Stimulated activated naive CD4-positive, alpha-beta T cell (primary cell): ENCODE measurements around the gene VDAC2.
"Not testable (repeated sequence)": the region's sequence is repeated elsewhere in the genome, so short reads cannot be mapped to it uniquely, and the experiment has no call there.

Source experiments
- DNase-seq, 6 experiments: peaks; one replicate each; lab custom pipeline; 2025; lab: John Stamatoyannopoulos, UW

Gene VDAC2

GRCh38 chr10:75199949-75200348, 10.6 kb upstream of the VDAC2 start:
- not testable (repeated sequence) for DNase-seq

GRCh38 chr10:75201793-75202307, 8.7 kb upstream of the VDAC2 start:
- no peak for DNase-seq

GRCh38 chr10:75202321-75203045, 8.1 kb upstream of the VDAC2 start:
- no peak for DNase-seq

GRCh38 chr10:75203046-75203620, 7.5 kb upstream of the VDAC2 start:
- not testable (repeated sequence) for DNase-seq

GRCh38 chr10:75203724-75204123, 6.9 kb upstream of the VDAC2 start:
- no peak for DNase-seq

- DNase-seq = no peak
Observed at GRCh38 chr10:75205908-75206307, 4.7 kb upstream of the VDAC2 start.

- not testable (repeated sequence) for DNase-seq
Observed at GRCh38 chr10:75206638-75207037, 4.0 kb upstream of the VDAC2 start.

- DNase-seq = no peak
Observed at GRCh38 chr10:75207079-75207856, 3.3 kb upstream of the VDAC2 start.

- DNase-seq = no peak
Observed at GRCh38 chr10:75207857-75208144, 2.8 kb upstream of the VDAC2 start.

GRCh38 chr10:75208181-75208580, 2.4 kb upstream of the VDAC2 start:
- DNase-seq = no peak

- no peak for DNase-seq
Observed at GRCh38 chr10:75209086-75209920, 1.3 kb upstream of the VDAC2 start.

GRCh38 chr10:75209921-75210281, 695 bp upstream of the VDAC2 start:
- DNase-seq = peak; percentile 70 to 94 (median 82)

- peak in 2 of 6 experiments; percentile 4 to 7 for DNase-seq
Observed at GRCh38 chr10:75211007-75211691, 553 bp downstream of the VDAC2 start.

GRCh38 chr10:75212343-75212742, 1.7 kb downstream of the VDAC2 start:
- no peak for DNase-seq

- DNase-seq = no peak
Observed at GRCh38 chr10:75220274-75220673, 9.7 kb downstream of the VDAC2 start.

- DNase-seq = not testable (repeated sequence)
Observed at GRCh38 chr10:75221492-75221891, 10.9 kb downstream of the VDAC2 start.

- DNase-seq = no peak
Observed at GRCh38 chr10:75223507-75223906, 12.9 kb downstream of the VDAC2 start.

- DNase-seq = no peak
Observed at GRCh38 chr10:75226095-75226494, 15.5 kb downstream of the VDAC2 start.

GRCh38 chr10:75226656-75227055, 16.1 kb downstream of the VDAC2 start:
- no peak for DNase-seq

GRCh38 chr10:75228278-75228677, 17.7 kb downstream of the VDAC2 start:
- no peak for DNase-seq

GRCh38 chr10:75228834-75229233, 18.2 kb downstream of the VDAC2 start:
- DNase-seq = no peak

- DNase-seq = no peak
Observed at GRCh38 chr10:75229971-75230370, 19.4 kb downstream of the VDAC2 start.
